GM19043 (cell line): ENCODE measurements around the gene TTC28.

Experiments used
- ATAC-seq: cut with Tn5 transposase; IDR thresholded peaks from one replicate; pipeline ENCODE4 v1.9.1; 2021; ENCODE audit warnings: low read depth; ENCODE audit not compliant: unreplicated experiment

The TTC28 gene

GRCh38 chr22:28328756-28329155, 350.9 kb downstream of the TTC28 start:
- ATAC-seq, result no peak

GRCh38 chr22:28316014-28316413, 363.6 kb downstream of the TTC28 start:
- ATAC-seq, result no peak

GRCh38 chr22:28314959-28315358, 364.7 kb downstream of the TTC28 start:
- no peak for ATAC-seq

GRCh38 chr22:28310299-28310698, 369.3 kb downstream of the TTC28 start:
- no peak for ATAC-seq

- ATAC-seq, result no peak
Measured at GRCh38 chr22:28299753-28300152, 379.9 kb downstream of the TTC28 start.

GRCh38 chr22:28299309-28299708, 380.3 kb downstream of the TTC28 start:
- no peak for ATAC-seq

- ATAC-seq, result no peak
Measured at GRCh38 chr22:28297504-28297903, 382.1 kb downstream of the TTC28 start.

- no peak for ATAC-seq
Measured at GRCh38 chr22:28296452-28296851, 383.2 kb downstream of the TTC28 start.

GRCh38 chr22:28283068-28283654, 396.5 kb downstream of the TTC28 start:
- no peak for ATAC-seq

GRCh38 chr22:28282405-28283067, 397.1 kb downstream of the TTC28 start:
- ATAC-seq, result no peak

- ATAC-seq, result no peak
Measured at GRCh38 chr22:28279888-28280287, 399.8 kb downstream of the TTC28 start.

GRCh38 chr22:28269277-28269676, 410.4 kb downstream of the TTC28 start:
- no peak for ATAC-seq

GRCh38 chr22:28268850-28269249, 410.8 kb downstream of the TTC28 start:
- ATAC-seq, result no peak

GRCh38 chr22:28268171-28268570, 411.5 kb downstream of the TTC28 start:
- ATAC-seq, result no peak

- no peak for ATAC-seq
Measured at GRCh38 chr22:28260619-28261018, 419.0 kb downstream of the TTC28 start.

- no peak for ATAC-seq
Measured at GRCh38 chr22:28259774-28260312, 419.8 kb downstream of the TTC28 start.

- no peak for ATAC-seq
Measured at GRCh38 chr22:28254396-28254795, 425.2 kb downstream of the TTC28 start.

GRCh38 chr22:28252539-28252938, 427.1 kb downstream of the TTC28 start:
- ATAC-seq, result no peak

- no peak for ATAC-seq
Measured at GRCh38 chr22:28250036-28250695, 429.5 kb downstream of the TTC28 start.

GRCh38 chr22:28249402-28249801, 430.2 kb downstream of the TTC28 start:
- no peak for ATAC-seq

GRCh38 chr22:28247667-28248363, 431.8 kb downstream of the TTC28 start:
- no peak for ATAC-seq
